ENCODE measurements around the gene TAX1BP3. TPM values are rescaled to one million over a fixed set of nuclear protein-coding genes. Genes with fewer than 3 reads are reported as not detected.

TAX1BP3 gene
- total RNA-seq, 5 donors from 2014 or later (not counting 1 experiment from before 2014, with no cell fraction given), result 9.1 to 15.3 (median 14.6) TPM

DNA sequence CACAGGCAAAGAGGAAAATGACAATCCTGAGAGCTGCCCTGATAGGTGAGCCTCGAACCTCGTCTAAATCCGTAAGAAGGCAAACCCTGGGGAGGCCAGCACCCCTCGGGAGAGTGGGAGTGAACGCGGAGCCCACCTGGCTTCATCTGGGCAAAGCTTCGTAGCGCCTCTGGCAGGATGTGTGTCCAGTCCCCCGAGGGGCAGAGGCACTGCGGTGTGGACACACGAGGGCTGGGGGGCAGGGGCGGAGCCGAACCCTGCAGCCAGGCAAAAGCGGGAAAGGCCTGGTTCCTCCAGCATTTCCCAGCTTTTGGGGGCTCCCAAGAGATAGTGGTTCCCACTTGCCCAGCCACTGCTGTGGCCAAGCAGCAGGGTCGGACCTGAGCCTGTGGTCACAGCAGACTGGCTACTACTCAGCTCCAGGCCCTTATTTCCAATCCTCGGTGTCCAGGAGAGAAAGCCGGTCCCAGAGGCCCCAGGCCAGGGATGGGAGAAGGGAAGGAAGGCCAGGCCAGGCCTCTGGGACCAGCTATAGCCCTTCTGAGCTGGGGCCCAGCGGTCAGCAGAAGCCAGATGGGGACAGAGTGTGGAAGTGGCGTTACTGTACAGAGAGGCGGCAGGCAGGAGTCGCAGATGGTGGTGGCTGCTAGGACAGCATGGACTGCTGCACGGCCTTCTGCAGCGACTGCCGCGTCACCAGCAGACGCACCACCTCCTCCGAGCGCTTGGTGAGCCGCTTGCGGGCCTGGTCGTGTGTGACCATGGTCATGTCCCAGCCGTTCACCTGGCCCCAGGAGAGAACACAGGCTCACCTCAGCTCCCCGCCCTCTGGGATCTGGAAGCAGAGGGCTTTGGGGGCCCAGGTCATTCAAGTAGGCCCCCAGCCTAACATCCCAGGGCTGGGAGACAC lies 5.0 kb downstream of the TAX1BP3 start:
- H3K9me3 Mint-ChIP-seq, result no peaks in the 10 kb centered on the region
- ChIA-PET CTCF (interaction anchor here in 1 of 2 donors (1.4 kb wide), 1 partner anchor 27 kb away, joined by 3 read pairs; the partner anchor contains the start of genes CTNS and SHPK), POLR2A (no interaction called here)
- Histone ChIP-seq H3K27ac (ENCODE audit: low read length) (no peak overlapping the region), H3K9me3 (no peaks in the 10 kb centered on the region), H3K36me3 (ENCODE audit: control insufficient read depth in 2 of 2, extremely low read depth in 1 of 2, insufficient read depth in 1 of 2, low read length in 1 of 2) (peaks cover 3% of the 10 kb centered on the region in 2 donors), H3K27me3 (replicated peaks in 1 of 2; ENCODE audit: control insufficient read depth in 2 of 2, extremely low read depth in 1 of 2, insufficient read depth in 2 of 2, low read length in 1 of 2) (no peaks in the 10 kb centered on the region), H3K4me1 (ENCODE audit: control insufficient read depth in 1 of 2, extremely low read depth in 1 of 2, insufficient read depth in 2 of 2, low read length in 2 of 2) (peaks cover 0 to 12% of the 10 kb centered on the region in 2 experiments), H3K4me3 (ENCODE audit: control insufficient read depth in 1 of 2, extremely low read depth in 1 of 2, low read length in 1 of 2) (no peak overlapping the region)
- WGBS (ENCODE audit: insufficient coverage), result 95% methylated on average over 31 of the region's 33 CpGs
- no peak overlapping the region for H3K4me3 Mint-ChIP-seq
- no peak overlapping the region for H3K27ac Mint-ChIP-seq
- DNase-seq, result no peak
- no peaks in the 10 kb centered on the region for H3K27me3 Mint-ChIP-seq
- peaks cover 8 to 19% (median 14%) of the 10 kb centered on the region in 3 donors for H3K4me1 Mint-ChIP-seq
- no peak for ATAC-seq (replicated peaks in 1 of 4)
- H3K36me3 Mint-ChIP-seq, result no peaks in the 10 kb centered on the region

DNA sequence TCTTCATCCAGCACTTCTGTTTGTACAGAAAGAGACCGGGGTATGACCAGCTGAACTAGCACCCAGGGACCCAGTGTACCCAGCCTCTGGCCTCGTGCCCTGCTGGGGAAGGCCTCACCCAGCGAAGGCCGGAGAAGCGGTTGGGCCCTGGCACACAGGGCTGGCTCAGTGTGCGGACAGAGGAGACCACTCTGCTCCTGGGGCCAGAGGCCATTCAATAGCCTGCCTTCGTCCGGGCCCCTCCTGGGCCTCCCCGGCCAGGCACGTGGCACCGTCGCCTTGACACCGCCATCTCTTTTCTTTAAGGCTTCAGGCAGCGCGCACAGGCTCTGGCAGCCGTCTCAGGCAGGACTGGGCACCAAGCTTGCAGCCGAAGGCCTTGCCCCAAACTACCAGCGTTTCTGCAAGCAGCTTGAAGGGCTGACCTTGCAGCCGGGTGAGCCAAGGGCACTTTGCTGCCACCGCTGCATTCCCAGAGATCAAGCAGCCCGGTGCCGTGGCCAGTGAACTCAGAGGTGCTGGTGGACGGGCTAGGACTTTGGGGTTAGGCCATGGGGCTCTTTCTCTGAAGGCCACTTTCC lies 8.0 kb downstream of the TAX1BP3 start:
- H3K27ac Mint-ChIP-seq, result no peak overlapping the region
- H3K36me3 ChIP-seq (ENCODE audit: control insufficient read depth in 2 of 2, extremely low read depth in 1 of 2, insufficient read depth in 1 of 2, low read length in 1 of 2), result peaks cover 3% of the 10 kb centered on the region in 2 donors
- ChIA-PET POLR2A (no interaction called here), CTCF (no interaction called here)
- H3K4me1 ChIP-seq (ENCODE audit: control insufficient read depth in 1 of 2, extremely low read depth in 1 of 2, insufficient read depth in 2 of 2, low read length in 2 of 2), result no peaks in the 10 kb centered on the region
- WGBS (ENCODE audit: insufficient coverage), result 96% methylated on average over 22 of the region's 23 CpGs
- peaks cover 0 to 3% (median 0%) of the 10 kb centered on the region in 3 donors for H3K4me1 Mint-ChIP-seq
- H3K27me3 Mint-ChIP-seq, result no peaks in the 10 kb centered on the region
- no peaks in the 10 kb centered on the region for H3K36me3 Mint-ChIP-seq
- no peak overlapping the region for H3K4me3 ChIP-seq (ENCODE audit: control insufficient read depth in 1 of 2, extremely low read depth in 1 of 2, low read length in 1 of 2)
- no peaks in the 10 kb centered on the region for H3K9me3 ChIP-seq
- no peak for ATAC-seq (replicated peaks in 1 of 4)
- H3K4me3 Mint-ChIP-seq, result no peak overlapping the region
- no peak for DNase-seq
- no peaks in the 10 kb centered on the region for H3K27me3 ChIP-seq (replicated peaks in 1 of 2; ENCODE audit: control insufficient read depth in 2 of 2, extremely low read depth in 1 of 2, insufficient read depth in 2 of 2, low read length in 1 of 2)
- H3K27ac ChIP-seq (ENCODE audit: low read length), result no peak overlapping the region
- H3K9me3 Mint-ChIP-seq, result no peaks in the 10 kb centered on the region

DNA sequence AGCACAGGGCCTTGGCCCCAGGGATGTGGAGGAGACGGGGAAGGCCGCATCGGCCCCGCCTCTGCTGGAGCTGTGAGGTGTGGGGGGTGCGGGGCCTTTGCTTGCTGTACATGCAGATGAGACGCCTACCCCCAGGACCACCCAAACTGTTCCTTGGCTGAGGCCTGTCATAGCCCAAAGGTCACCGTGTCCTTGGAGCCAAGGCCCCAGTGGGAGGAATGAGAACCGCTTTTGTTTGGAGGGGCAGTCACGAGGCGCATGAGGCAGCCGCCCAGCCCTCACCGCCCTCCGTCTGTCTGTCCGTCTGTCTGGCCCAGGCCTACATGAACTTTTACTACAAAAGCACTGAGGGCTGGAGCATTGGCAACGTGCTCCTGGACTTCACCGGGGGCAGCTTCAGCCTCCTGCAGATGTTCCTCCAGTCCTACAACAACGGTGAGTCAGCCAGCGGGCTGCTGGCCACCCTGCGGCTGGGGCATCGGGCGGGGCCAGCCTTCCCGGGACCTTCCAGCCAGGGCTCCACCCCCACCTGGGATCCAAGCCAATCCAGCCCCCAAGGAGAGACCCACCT lies 8.8 kb downstream of the TAX1BP3 start:
- no peak for ATAC-seq (replicated peaks in 1 of 4)
- CTCF ChIA-PET, result no interaction called here
- Mint-ChIP-seq H3K9me3 (no peaks in the 10 kb centered on the region), H3K27me3 (no peaks in the 10 kb centered on the region), H3K27ac (no peak overlapping the region), H3K36me3 (no peaks in the 10 kb centered on the region), H3K4me1 (no peaks in the 10 kb centered on the region), H3K4me3 (no peak overlapping the region)
- no peaks in the 10 kb centered on the region for H3K4me1 ChIP-seq (ENCODE audit: control insufficient read depth in 1 of 2, extremely low read depth in 1 of 2, insufficient read depth in 2 of 2, low read length in 2 of 2)
- 94% methylated on average over 9 of the region's 22 CpGs for WGBS (ENCODE audit: insufficient coverage)
- H3K4me3 ChIP-seq (ENCODE audit: control insufficient read depth in 1 of 2, extremely low read depth in 1 of 2, low read length in 1 of 2), result no peak overlapping the region
- no peaks in the 10 kb centered on the region for H3K9me3 ChIP-seq
- POLR2A ChIA-PET, result no interaction called here
- H3K36me3 ChIP-seq (ENCODE audit: control insufficient read depth in 2 of 2, extremely low read depth in 1 of 2, insufficient read depth in 1 of 2, low read length in 1 of 2), result peaks cover 3 to 7% of the 10 kb centered on the region in 2 donors
- no peaks in the 10 kb centered on the region for H3K27me3 ChIP-seq (replicated peaks in 1 of 2; ENCODE audit: control insufficient read depth in 2 of 2, extremely low read depth in 1 of 2, insufficient read depth in 2 of 2, low read length in 1 of 2)
- H3K27ac ChIP-seq (ENCODE audit: low read length), result no peak overlapping the region
- DNase-seq, result no peak

- no peaks in the 10 kb centered on the region for H3K27me3 Mint-ChIP-seq
- WGBS (ENCODE audit: insufficient coverage), result 83% methylated on average over 21 of the region's 22 CpGs
- Histone ChIP-seq H3K36me3 (ENCODE audit: control insufficient read depth in 2 of 2, extremely low read depth in 1 of 2, insufficient read depth in 1 of 2, low read length in 1 of 2) (peaks cover 3 to 7% of the 10 kb centered on the region in 2 donors), H3K9me3 (no peaks in the 10 kb centered on the region), H3K4me1 (ENCODE audit: control insufficient read depth in 1 of 2, extremely low read depth in 1 of 2, insufficient read depth in 2 of 2, low read length in 2 of 2) (no peaks in the 10 kb centered on the region), H3K27ac (ENCODE audit: low read length) (no peak overlapping the region), H3K4me3 (ENCODE audit: control insufficient read depth in 1 of 2, extremely low read depth in 1 of 2, low read length in 1 of 2) (no peak overlapping the region), H3K27me3 (replicated peaks in 1 of 2; ENCODE audit: control insufficient read depth in 2 of 2, extremely low read depth in 1 of 2, insufficient read depth in 2 of 2, low read length in 1 of 2) (no peaks in the 10 kb centered on the region)
- H3K9me3 Mint-ChIP-seq, result no peaks in the 10 kb centered on the region
- no peak overlapping the region for H3K27ac Mint-ChIP-seq
- POLR2A ChIA-PET, result no interaction called here
- no peaks in the 10 kb centered on the region for H3K36me3 Mint-ChIP-seq
- DNase-seq (no peak), ATAC-seq (replicated peaks in 1 of 4) (no peak)
- H3K4me1 Mint-ChIP-seq, result no peaks in the 10 kb centered on the region
- CTCF ChIA-PET, result no interaction called here
- no peak overlapping the region for H3K4me3 Mint-ChIP-seq
These were observed 9.5 kb downstream of the TAX1BP3 start for GRCh38 chr17:3658784-3659449.

DNA sequence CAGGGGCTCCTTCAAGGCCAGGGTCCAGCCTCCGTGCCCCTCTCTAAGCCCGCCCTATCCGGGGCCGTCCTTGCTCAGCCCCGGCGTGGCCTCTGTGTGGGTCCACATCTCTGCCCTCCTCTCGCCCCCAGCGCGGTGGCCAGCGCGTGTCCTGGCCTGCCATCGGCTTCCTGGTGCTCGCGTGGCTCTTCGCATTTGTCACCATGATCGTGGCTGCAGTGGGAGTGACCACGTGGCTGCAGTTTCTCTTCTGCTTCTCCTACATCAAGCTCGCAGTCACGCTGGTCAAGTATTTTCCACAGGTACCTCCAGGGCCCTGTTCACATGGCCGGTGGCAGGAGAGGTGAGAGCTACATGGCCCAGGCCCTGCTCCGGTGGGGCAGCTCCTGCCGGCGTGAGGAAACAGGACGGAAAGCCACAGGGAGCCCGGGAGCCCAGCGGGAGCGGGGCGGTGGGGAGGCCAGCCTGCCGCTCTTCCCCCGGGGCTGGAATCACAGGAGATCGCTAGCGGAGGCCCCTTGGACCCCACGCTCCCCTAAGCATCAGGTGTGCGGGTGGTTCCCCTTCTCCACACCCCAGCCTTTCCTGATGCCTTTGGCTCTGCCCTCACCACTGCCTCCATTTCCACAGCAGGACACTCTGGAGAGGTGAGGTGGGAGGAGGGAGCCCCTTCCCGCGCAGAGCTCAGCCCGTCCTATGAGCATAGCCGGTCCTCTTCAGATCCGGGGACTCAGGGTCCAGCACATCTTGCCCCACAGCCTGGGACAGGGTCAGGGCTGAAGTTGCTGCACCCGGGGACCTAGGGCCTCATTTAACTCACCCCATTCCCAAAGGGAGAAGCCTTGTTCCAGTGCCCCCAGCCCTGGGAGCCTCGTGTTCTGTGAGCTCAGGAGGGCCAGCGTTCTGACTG lies 10.2 kb downstream of the TAX1BP3 start:
- WGBS (ENCODE audit: insufficient coverage), result 93% methylated on average over 31 of the region's 42 CpGs
- no peak for ATAC-seq (replicated peaks in 1 of 4)
- Histone ChIP-seq H3K4me1 (ENCODE audit: control insufficient read depth in 1 of 2, extremely low read depth in 1 of 2, insufficient read depth in 2 of 2, low read length in 2 of 2) (no peaks in the 10 kb centered on the region), H3K9me3 (no peaks in the 10 kb centered on the region), H3K27me3 (replicated peaks in 1 of 2; ENCODE audit: control insufficient read depth in 2 of 2, extremely low read depth in 1 of 2, insufficient read depth in 2 of 2, low read length in 1 of 2) (no peaks in the 10 kb centered on the region), H3K27ac (ENCODE audit: low read length) (no peak overlapping the region), H3K4me3 (ENCODE audit: control insufficient read depth in 1 of 2, extremely low read depth in 1 of 2, low read length in 1 of 2) (no peak overlapping the region), H3K36me3 (ENCODE audit: control insufficient read depth in 2 of 2, extremely low read depth in 1 of 2, insufficient read depth in 1 of 2, low read length in 1 of 2) (peaks cover 3 to 7% of the 10 kb centered on the region in 2 donors)
- Mint-ChIP-seq H3K9me3 (no peaks in the 10 kb centered on the region), H3K27ac (no peak overlapping the region), H3K36me3 (no peaks in the 10 kb centered on the region), H3K4me1 (no peaks in the 10 kb centered on the region), H3K27me3 (no peaks in the 10 kb centered on the region), H3K4me3 (no peak overlapping the region)
- DNase-seq, result no peak
- POLR2A ChIA-PET, result no interaction called here
- CTCF ChIA-PET, result no interaction called here

- no peak overlapping the region for H3K4me3 ChIP-seq (ENCODE audit: control insufficient read depth in 1 of 2, extremely low read depth in 1 of 2, low read length in 1 of 2)
- 95% methylated on average over 7 of the region's 7 CpGs for WGBS (ENCODE audit: insufficient coverage)
- no peak overlapping the region for H3K4me3 Mint-ChIP-seq
These were observed 10.8 kb downstream of the TAX1BP3 start for GRCh38 chr17:3657588-3657869.

More at GRCh38 chr17:3657588-3657869, 10.8 kb downstream of the TAX1BP3 start:
- DNase-seq, result no peak
- Histone ChIP-seq H3K9me3 (no peaks in the 10 kb centered on the region), H3K4me1 (ENCODE audit: control insufficient read depth in 1 of 2, extremely low read depth in 1 of 2, insufficient read depth in 2 of 2, low read length in 2 of 2) (no peaks in the 10 kb centered on the region), H3K36me3 (ENCODE audit: control insufficient read depth in 2 of 2, extremely low read depth in 1 of 2, insufficient read depth in 1 of 2, low read length in 1 of 2) (peaks cover 0 to 7% of the 10 kb centered on the region in 2 donors), H3K27me3 (replicated peaks in 1 of 2; ENCODE audit: control insufficient read depth in 2 of 2, extremely low read depth in 1 of 2, insufficient read depth in 2 of 2, low read length in 1 of 2) (no peaks in the 10 kb centered on the region), H3K27ac (ENCODE audit: low read length) (no peak overlapping the region)
- ChIA-PET CTCF (no interaction called here), POLR2A (no interaction called here)
- H3K9me3 Mint-ChIP-seq, result no peaks in the 10 kb centered on the region
- no peak for ATAC-seq (replicated peaks in 1 of 4)
- no peaks in the 10 kb centered on the region for H3K36me3 Mint-ChIP-seq
- no peaks in the 10 kb centered on the region for H3K27me3 Mint-ChIP-seq
- no peak overlapping the region for H3K27ac Mint-ChIP-seq
- no peaks in the 10 kb centered on the region for H3K4me1 Mint-ChIP-seq

Measured in T-cell (primary cell).